ENCODE data around the gene TMC6.

- TF ChIP-seq CTCF (IDR thresholded peaks at IDR 0.05) (no peak), POLR2A (IDR thresholded peaks at IDR 0.05) (no peak)
Observed at GRCh38 chr17:78151514-78152008, 23.0 kb upstream of the TMC6 start.

Data from breast epithelium (tissue), 3 donors.